ENCODE measurements around the gene ISCA2. TPM values are rescaled to one million over a fixed set of nuclear protein-coding genes. Genes with fewer than 3 reads are reported as not detected.

ISCA2 gene
- total RNA-seq, 2 donors from 2014 or later, result 23.5 to 25.5 TPM

- H3K27me3 ChIP-seq (replicated peaks; ENCODE audit: insufficient read depth), result no peaks in the 10 kb centered on the region
- no peak overlapping the region for H3K27ac ChIP-seq
- intact Hi-C loops (cut with DNase I), result no loop called here
- no peaks in the 10 kb centered on the region for H3K9me3 ChIP-seq
- no peak for DNase-seq (ENCODE audit: low spot score)
- H3K4me3 ChIP-seq, result no peak overlapping the region
- TF ChIP-seq POLR2AphosphoS5 (IDR thresholded peaks at IDR 0.05) (no peak), POLR2A (IDR thresholded peaks at IDR 0.05) (no peak)
- TF ChIP-seq, protein P1, sequence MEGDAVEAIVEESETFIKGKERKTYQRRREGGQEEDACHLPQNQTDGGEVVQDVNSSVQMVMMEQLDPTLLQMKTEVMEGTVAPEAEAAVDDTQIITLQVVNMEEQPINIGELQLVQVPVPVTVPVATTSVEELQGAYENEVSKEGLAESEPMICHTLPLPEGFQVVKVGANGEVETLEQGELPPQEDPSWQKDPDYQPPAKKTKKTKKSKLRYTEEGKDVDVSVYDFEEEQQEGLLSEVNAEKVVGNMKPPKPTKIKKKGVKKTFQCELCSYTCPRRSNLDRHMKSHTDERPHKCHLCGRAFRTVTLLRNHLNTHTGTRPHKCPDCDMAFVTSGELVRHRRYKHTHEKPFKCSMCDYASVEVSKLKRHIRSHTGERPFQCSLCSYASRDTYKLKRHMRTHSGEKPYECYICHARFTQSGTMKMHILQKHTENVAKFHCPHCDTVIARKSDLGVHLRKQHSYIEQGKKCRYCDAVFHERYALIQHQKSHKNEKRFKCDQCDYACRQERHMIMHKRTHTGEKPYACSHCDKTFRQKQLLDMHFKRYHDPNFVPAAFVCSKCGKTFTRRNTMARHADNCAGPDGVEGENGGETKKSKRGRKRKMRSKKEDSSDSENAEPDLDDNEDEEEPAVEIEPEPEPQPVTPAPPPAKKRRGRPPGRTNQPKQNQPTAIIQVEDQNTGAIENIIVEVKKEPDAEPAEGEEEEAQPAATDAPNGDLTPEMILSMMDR (IDR thresholded peaks at IDR 0.05), result no peak
- H3K4me1 ChIP-seq (replicated peaks), result no peaks in the 10 kb centered on the region
- no peaks in the 10 kb centered on the region for H3K36me3 ChIP-seq
- 65% methylated on average over 13 of the region's 13 CpGs for WGBS
Observed at GRCh38 chr14:74514471-74514941, 20.9 kb downstream of the ISCA2 start.

- TF ChIP-seq POLR2A (IDR thresholded peaks at IDR 0.05) (no peak), POLR2AphosphoS5 (IDR thresholded peaks at IDR 0.05) (no peak)
- TF ChIP-seq, protein P1 (IDR thresholded peaks at IDR 0.05), result no peak
- Histone ChIP-seq H3K27ac (no peak overlapping the region), H3K27me3 (replicated peaks; ENCODE audit: insufficient read depth) (no peaks in the 10 kb centered on the region), H3K4me3 (no peak overlapping the region), H3K4me1 (replicated peaks) (no peaks in the 10 kb centered on the region), H3K36me3 (no peaks in the 10 kb centered on the region), H3K9me3 (no peaks in the 10 kb centered on the region)
- intact Hi-C loops (cut with DNase I), result no loop called here
- DNase-seq (ENCODE audit: low spot score), result no peak
- WGBS, result 91% methylated on average over 8 of the region's 8 CpGs
Observed at GRCh38 chr14:74515891-74516412, 22.4 kb downstream of the ISCA2 start.

- H3K27ac ChIP-seq, result no peak overlapping the region
- intact Hi-C loops (cut with DNase I), result no loop called here
- no peaks in the 10 kb centered on the region for H3K4me1 ChIP-seq (replicated peaks)
- H3K4me3 ChIP-seq, result no peak overlapping the region
- no peaks in the 10 kb centered on the region for H3K27me3 ChIP-seq (replicated peaks; ENCODE audit: insufficient read depth)
- WGBS, result 85% methylated on average over 12 of the region's 12 CpGs
- TF ChIP-seq, protein P1 (IDR thresholded peaks at IDR 0.05), result no peak
- no peak for TF ChIP-seq POLR2AphosphoS5 (IDR thresholded peaks at IDR 0.05)
- TF ChIP-seq POLR2A (IDR thresholded peaks at IDR 0.05), result no peak
- no peak for DNase-seq (ENCODE audit: low spot score)
- H3K9me3 ChIP-seq, result no peaks in the 10 kb centered on the region
- peaks cover 0 to 4% of the 10 kb centered on the region in 2 donors for H3K36me3 ChIP-seq
Observed at GRCh38 chr14:74516451-74517160, 23.0 kb downstream of the ISCA2 start.

GRCh38 chr14:74517731-74518130, 24.2 kb downstream of the ISCA2 start:
- H3K27me3 ChIP-seq (replicated peaks; ENCODE audit: insufficient read depth), result no peaks in the 10 kb centered on the region
- H3K4me1 ChIP-seq (replicated peaks), result no peaks in the 10 kb centered on the region
- no peak for TF ChIP-seq POLR2AphosphoS5 (IDR thresholded peaks at IDR 0.05)
- no peak for TF ChIP-seq POLR2A (IDR thresholded peaks at IDR 0.05)
- TF ChIP-seq, protein P1 (IDR thresholded peaks at IDR 0.05), result no peak
- intact Hi-C loops (cut with DNase I), result no loop called here
- H3K4me3 ChIP-seq, result no peak overlapping the region
- H3K27ac ChIP-seq, result no peak overlapping the region
- peaks cover 0 to 7% of the 10 kb centered on the region in 2 donors for H3K36me3 ChIP-seq
- WGBS, result 63% methylated on average over 4 of the region's 4 CpGs
- H3K9me3 ChIP-seq, result no peaks in the 10 kb centered on the region
- no peak for DNase-seq (ENCODE audit: low spot score)

GRCh38 chr14:74518221-74518620, 24.7 kb downstream of the ISCA2 start:
- Histone ChIP-seq H3K9me3 (no peaks in the 10 kb centered on the region), H3K27me3 (replicated peaks; ENCODE audit: insufficient read depth) (no peaks in the 10 kb centered on the region), H3K36me3 (peaks cover 0 to 7% of the 10 kb centered on the region in 2 donors), H3K4me3 (no peak overlapping the region), H3K27ac (no peak overlapping the region), H3K4me1 (replicated peaks) (no peaks in the 10 kb centered on the region)
- intact Hi-C loops (cut with DNase I), result no loop called here
- peak; percentile 13 for TF ChIP-seq POLR2AphosphoS5 (IDR thresholded peaks at IDR 0.05)
- TF ChIP-seq, protein P1 (IDR thresholded peaks at IDR 0.05), result no peak
- no peak for TF ChIP-seq POLR2A (IDR thresholded peaks at IDR 0.05)
- DNase-seq (ENCODE audit: low spot score), result peak; percentile 38
- WGBS, result 27% methylated on average over 6 of the region's 6 CpGs
